NCI-H446 treated with DMSO at 0.1 percent for 48 hours (cell line): ENCODE results near the gene PFKFB2.

Source experiments
- DNase-seq: peaks from one replicate; lab custom pipeline; 2025; lab: John Stamatoyannopoulos, UW

PFKFB2 gene

GRCh38 chr1:207021876-207022596 is 31.0 kb upstream of the PFKFB2 start:
- no peak for DNase-seq

- no peak for DNase-seq
These were observed 29.9 kb upstream of the PFKFB2 start for GRCh38 chr1:207022996-207023679.

- DNase-seq = no peak
These were observed 28.6 kb upstream of the PFKFB2 start for GRCh38 chr1:207024202-207025145.

- DNase-seq = no peak
These were observed 27.8 kb upstream of the PFKFB2 start for GRCh38 chr1:207025146-207025880.

GRCh38 chr1:207026104-207026534 is 27.0 kb upstream of the PFKFB2 start:
- DNase-seq = no peak

- DNase-seq = no peak
These were observed 25.8 kb upstream of the PFKFB2 start for GRCh38 chr1:207027206-207027777.

- no peak for DNase-seq
These were observed 25.2 kb upstream of the PFKFB2 start for GRCh38 chr1:207027921-207028320.

- DNase-seq = peak; percentile 41
These were observed 24.0 kb upstream of the PFKFB2 start for GRCh38 chr1:207028884-207029650.

- DNase-seq = no peak
These were observed 23.2 kb upstream of the PFKFB2 start for GRCh38 chr1:207029701-207030521.

- no peak for DNase-seq
These were observed 22.5 kb upstream of the PFKFB2 start for GRCh38 chr1:207030522-207031009.

GRCh38 chr1:207031016-207031415 is 22.1 kb upstream of the PFKFB2 start:
- DNase-seq = no peak

- no peak for DNase-seq
These were observed 21.3 kb upstream of the PFKFB2 start for GRCh38 chr1:207031632-207032264.

GRCh38 chr1:207032528-207033017 is 20.5 kb upstream of the PFKFB2 start, which contains the start of gene C1orf116:
TSS of gene C1orf116 (minus strand) at chr1:207032756. CDS start at chr1:207027598, 5,158 bp downstream.
- no peak for DNase-seq

GRCh38 chr1:207033302-207033701 is 19.8 kb upstream of the PFKFB2 start:
- DNase-seq = no peak

GRCh38 chr1:207034208-207034607 is 18.9 kb upstream of the PFKFB2 start:
- DNase-seq = no peak

GRCh38 chr1:207034998-207035397 is 18.1 kb upstream of the PFKFB2 start:
- DNase-seq = no peak

GRCh38 chr1:207035877-207036551 is 17.1 kb upstream of the PFKFB2 start:
- no peak for DNase-seq

- DNase-seq = no peak
These were observed 16.2 kb upstream of the PFKFB2 start for GRCh38 chr1:207036865-207037264.
